Activated CD8-positive, alpha-beta memory T cell treated with anti-CD3 and anti-CD28 coated beads for 4 hours (primary cell): ENCODE measurements around the gene STK35.
A peak's percentile ranks its signal among the peaks of the same experiment; 100 is the strongest.

Source experiments
- DNase-seq, 2 donors: peaks; one replicate each; pipeline ENCODE4 v3.0.0-alpha.2; 2020; ENCODE audit warnings: low read depth in 2 of 2

Gene STK35

DNA sequence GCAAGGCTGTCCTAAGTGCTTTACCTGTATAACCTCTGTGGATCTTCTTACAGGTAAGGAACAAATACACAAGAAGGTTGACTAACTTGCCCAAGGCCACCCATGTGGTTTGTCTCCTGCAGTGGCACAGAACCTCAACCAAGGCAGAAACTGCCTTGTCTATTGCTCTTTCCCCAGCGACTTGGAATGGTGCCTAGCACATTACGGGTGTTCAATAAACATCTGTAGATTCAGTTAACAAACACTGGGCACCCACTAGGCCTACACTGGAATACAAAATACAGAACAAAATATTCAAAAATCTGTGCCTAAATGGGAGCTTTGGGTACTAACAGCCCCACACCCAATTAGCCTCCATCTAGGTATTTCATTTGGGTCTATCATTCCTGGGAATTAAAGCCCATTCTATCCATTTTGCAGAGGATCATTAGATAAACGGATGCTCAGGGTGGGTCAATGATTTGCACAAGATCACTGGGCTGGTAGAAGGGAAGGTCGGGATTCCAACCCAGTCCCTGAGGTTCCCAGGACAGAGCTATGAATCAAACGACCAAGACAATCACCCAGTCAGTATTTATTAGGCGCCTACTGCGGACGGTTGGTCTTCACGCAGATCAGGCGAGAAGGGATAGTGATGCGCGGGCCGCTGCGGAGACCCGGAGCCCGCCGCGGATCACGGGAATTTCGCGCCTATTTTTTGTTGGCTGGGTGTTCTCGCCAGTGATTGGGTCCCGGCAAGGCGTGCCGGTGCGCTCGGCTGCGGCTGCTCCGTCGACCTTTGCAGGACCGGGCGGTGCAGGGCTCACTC lies at the start of gene STK35:
TSS of gene STK35 (plus strand) at position 771 of the 808 bp plus-strand sequence. CDS start 55 bp downstream, outside the sequence.
- DNase-seq: peak; percentile 34 to 35

DNA sequence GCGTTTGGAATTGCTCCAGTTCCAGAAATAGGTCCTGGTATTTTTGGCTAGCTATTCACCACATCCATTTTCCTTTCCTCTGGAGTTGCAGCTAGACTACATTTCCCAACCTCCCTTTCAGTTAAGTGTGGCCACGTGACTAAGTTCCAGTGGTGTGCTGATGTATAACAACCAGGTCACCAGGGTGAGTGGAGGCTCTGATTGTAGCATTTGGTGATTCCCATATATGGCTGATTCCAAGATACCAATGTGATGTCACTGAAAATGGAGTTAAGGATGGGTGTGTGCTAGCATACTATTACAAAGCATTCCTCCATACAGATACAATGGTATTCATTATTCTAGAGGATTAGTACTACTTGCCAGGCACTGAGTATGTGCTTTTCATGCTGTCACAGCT lies 49.7 kb upstream of the STK35 start:
- DNase-seq: no peak

DNA sequence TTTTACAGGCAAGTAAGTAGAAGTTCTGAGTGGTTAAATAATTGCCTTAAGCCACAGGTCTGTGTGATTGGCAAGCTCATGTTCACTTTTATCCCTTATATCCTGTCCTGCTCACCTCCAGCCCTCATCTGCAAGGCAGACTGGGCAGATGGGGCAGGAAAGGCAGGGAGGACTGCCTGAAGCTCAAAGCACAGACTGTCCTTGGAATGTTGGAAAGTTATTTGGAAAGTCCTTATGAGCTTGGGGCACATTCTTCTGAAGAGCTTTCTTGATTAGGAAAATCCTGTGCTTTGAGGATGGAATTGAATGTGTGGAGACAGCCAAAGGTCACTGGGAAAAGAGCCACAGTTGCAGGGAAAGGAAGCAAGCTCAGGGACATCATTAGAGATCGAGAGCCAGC lies 48.9 kb upstream of the STK35 start:
- DNase-seq: no peak

DNA sequence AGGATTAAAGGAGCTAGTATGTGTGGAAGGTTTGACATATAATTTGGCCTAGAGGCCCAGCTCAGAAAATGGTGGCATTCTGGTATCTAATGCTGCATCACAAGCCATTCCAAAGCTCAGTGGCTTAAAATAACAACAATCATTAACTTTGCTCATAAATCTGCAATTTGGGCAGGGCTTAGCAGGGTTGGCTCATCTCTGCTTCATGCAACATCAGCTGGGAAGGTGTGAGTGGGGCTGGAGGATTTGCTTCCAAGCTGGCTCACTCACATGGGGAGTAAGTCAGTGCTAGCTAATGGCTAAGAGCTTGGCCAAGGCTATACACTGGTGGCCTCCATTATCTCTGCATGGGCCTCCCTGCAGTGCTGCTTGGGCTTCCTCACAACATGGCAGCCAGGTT lies 48.0 kb upstream of the STK35 start:
- DNase-seq: no peak

DNA sequence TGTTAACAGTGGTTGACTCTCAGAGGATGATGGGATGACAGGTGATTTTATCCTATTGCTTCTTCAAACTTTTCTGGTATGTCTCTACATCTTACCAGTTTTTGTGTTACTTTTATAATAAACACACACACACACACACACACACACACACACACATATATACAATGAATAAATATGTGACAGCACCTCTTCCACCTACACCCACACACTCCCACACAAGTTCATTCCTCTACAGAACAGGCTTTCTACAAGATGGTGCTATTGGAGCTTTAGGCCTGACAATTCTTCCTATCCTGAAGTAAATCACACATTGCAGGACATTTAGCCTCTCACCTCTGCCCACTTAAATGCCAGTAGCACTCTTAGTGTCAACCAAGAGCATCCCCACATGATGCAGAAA lies 46.7 kb upstream of the STK35 start:
- DNase-seq: no peak

DNA sequence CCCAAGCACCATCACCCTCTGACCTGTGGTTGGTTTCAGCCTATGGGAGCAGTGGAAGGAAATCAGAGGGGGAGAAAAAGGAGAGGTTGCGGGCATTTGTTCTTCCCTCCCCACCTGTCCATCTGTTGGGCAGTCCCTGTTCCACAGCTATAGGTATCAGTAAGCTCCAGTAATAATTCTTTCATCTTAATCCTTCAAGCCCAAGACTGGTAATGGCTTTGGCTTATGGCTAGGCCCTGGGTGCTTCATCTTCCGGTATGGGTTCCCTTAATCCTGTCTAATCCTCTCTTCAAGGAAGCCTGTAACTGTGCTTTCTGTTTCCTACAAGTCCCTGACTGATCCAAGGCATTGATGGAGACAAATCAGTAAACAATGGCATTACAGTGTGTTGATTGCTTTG lies 42.2 kb upstream of the STK35 start:
- no peak for DNase-seq

DNA sequence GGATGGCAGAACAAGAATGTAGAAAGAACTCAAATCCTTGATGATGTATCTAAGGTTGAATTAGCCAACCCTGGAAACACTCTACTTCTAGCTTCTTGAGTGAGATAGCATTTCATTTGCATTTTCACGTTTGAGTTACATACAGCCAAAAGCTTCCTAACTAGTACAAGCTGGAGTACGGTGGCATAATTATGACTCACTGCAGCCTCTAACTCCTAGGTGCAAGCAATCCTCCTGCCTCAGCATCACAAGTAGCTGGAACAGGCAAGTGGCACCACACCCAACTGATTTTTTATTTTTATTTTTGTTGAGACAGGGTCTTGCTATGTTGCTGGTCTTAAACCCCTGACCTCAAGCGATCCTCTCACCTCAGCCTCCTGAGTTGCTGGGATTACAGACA lies 36.5 kb upstream of the STK35 start:
- no peak for DNase-seq

DNA sequence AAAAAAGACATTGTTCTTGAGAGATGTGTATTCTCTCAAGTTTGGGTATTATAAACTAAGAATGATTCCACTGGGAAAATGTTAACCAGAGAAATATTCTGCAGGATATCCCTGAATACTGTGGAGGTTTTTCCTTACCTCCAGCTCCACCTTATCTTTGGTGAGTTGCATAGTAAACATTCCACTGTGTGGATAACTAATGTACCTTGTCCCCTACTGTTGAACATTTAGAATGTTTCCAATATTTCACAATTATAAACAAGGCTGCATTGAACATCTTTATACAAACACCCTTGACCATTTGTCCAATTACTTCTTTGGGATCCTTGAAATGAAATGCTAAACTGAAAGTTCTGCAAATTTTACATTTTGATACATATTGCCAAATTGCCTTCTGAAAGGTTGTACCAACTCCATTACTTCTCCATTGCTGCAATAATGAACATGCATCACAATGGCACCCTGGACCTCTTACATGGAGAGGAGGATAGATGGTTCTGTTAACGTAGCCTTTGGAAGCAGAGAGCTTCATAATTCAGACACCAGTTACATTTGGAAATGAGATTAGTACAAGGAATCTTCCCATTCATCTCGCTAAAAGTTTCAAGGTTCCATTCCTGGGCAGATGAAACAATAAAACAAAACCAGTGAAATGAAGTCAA lies 35.0 kb upstream of the STK35 start:
- DNase-seq: no peak

DNA sequence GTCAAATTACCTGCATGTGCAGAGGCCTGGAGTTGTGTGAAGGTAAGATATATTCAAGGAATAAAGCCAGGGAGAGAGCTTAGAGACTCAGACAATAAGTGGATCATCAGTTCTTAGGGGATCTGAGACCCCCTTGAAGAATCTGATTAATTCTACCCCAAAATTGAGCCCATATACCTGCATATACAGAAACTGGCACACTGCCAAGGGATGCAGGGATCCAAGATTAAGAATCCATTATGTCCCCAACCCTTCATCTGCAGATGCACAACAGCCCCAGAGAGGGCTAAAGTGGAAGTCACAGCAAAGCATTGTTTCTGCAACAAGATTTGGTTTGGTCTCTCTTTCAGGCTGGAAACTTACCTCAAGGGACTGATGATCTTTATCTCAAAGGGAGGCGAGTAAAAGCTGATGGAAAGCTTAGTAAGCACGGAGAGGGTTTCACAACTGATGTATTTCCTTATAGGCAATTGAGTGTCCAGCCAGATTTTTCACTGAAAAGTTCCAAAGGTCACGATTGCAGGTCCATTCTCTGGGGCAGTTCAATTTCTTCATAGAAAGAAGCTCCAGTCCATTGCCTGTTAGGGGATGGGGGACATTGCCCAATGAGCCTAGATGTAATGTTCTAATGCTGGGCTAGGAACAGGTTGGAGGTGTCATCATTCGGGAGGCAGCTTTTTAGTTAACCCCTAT lies 20.9 kb upstream of the STK35 start:
- DNase-seq: no peak

DNA sequence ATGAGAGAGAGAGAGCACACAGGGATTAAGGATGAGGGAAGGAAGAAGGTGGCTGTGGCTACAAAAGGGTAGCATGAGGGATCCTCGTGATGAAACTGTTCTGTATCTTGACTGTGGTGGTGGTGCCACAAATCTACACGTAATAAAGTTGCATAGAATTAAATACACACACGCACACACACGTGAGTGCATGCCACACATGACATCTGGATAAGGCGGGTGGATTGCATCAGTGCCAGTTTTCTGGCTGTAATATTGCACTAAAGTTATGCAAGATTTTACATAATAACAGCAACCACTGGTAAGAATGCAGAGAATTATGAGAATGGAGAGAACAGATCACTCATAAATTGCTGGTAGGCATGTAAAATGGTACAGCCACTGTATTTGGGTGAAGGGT lies 16.9 kb upstream of the STK35 start:
- DNase-seq: no peak

DNA sequence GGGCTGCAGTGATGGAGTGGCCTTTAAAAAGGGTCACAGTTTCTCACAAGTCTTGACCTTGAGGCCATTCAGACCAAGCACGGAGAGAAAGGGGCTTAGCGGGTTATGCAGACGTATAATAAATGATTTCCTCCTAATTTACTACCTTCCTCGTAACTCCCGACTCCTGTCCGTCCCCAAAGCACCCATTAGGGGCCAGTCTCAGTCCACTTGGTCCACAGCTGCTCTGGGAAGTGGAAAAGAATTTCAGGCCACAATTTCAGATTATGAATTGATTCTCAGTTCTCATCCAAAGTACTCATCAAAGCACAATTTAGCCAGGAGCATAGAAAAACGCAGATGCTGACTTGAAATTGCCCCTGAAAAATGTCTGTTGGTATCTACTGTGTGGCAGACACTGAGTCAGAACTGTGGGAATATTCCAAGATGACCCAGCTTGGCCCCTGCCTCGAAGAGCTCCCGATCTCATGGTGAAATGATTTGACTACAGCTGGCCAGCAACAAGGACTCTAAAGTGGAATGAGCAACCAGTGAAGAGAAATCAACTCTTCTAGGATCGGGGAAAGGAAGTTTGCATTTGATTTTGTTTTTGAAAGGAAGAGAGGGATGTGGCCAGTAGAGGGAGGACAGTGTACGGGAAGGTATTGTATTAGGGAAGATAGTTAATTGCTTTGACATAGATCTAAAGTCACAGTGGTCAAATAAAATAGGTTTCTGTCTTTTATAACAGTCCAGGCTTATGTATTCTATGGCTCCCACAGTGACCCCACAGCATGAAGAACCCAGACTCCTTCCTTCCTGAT lies 15.2 kb upstream of the STK35 start:
- DNase-seq: no peak

DNA sequence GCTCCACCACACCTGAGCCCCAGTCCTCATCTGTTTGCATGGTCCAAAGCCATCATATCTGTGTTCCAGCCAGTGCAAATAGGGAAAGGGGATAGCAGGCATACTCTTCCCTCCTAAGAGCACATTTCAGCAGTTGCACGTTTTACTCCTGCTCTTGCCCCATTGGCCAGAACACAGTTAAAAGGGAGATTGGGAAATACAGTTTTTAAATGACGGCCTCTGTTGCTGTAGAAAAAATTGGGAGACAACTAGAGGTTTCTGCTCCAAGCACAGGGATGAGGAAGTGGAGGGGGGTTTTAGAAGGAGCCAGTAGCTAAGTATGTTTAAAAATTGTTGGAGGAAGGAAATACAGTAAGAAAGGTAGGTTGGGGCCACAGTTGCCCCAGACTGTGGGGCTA lies 14.6 kb upstream of the STK35 start:
- no peak for DNase-seq

DNA sequence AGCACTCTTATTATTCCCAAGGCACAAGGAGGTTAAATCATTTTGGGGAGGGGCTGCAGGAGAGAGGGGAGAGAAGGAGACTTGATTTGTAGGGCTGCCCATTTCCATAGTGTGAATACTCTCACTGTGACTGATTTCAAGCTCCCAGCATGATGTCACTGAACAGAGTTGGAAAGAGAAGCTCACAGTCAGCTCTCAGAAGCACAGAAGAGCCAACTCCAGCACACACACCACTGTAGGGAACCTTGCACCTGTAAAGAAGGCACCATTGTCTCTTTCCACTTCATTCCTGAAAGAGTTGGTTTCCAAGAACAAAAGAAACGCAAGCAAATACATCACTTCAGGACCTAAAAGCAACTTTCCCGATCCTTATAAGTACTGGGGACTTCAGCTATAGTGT lies 12.7 kb upstream of the STK35 start:
- DNase-seq: no peak

DNA sequence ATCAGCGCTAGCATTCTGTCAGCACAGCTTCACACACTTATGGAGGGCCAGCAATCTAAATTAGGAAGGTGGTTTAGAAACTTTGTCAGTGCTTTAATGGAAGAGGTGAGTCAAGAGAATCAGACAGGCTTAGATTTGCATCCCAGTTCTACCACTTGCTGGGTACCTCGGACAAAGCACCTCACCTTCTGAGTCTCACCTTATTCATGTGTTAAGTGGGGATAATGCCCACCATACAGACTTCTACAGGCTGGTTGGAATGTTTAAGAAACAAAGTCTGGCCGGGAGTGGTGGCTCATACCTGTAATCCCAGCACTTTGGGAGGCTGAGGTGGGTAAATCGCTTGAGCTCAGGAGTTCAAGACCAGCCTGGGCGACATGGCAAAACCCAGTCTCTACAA lies 12.2 kb upstream of the STK35 start:
- no peak for DNase-seq

DNA sequence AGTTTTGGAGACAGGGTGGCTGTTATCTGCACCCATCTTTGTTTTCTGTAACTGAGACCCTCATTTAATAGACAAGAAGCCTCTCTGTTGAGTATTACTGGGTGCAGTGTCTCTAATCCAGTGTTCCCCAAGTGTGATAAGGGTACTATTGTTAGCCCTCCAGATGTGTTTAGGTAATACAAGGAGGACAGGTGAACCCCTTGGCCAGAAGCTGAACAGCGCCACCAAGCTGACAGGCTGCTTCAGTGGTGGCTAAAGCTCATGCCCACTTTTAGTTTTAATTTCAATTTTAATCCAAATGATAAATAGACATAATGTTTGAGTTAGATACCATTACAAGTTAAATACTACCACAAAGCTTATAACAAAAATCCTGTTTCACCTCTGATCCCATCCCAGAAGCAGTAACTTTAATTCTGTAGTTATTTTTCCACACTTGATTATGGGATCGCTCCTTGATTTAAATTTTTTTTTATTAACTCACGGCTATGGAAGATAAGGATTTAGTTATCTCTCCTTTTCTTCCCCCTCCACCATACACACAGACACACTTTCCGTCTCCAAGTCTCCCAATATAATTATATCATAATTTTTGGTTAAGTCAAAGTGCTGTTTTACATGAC lies 8.4 kb upstream of the STK35 start:
- no peak for DNase-seq

DNA sequence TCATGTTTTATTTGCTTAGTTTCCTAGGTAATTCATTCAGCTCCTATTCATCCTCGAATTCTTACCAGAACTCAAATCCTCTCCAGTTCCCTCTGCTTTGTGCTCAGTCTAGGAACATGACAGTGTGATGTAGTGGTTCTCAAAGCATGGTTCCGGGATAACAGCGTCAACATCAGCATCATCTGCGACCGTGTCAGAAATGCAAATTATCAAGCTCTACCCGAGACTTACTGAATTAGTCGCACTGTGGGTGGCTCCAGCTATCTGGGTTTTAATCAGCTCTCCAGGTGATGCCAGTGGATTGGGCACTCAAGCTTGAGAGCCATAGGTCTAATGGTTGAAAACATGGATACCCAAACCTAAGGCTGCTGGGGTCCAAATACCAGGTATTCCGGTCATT lies 7.7 kb upstream of the STK35 start:
- no peak for DNase-seq

DNA sequence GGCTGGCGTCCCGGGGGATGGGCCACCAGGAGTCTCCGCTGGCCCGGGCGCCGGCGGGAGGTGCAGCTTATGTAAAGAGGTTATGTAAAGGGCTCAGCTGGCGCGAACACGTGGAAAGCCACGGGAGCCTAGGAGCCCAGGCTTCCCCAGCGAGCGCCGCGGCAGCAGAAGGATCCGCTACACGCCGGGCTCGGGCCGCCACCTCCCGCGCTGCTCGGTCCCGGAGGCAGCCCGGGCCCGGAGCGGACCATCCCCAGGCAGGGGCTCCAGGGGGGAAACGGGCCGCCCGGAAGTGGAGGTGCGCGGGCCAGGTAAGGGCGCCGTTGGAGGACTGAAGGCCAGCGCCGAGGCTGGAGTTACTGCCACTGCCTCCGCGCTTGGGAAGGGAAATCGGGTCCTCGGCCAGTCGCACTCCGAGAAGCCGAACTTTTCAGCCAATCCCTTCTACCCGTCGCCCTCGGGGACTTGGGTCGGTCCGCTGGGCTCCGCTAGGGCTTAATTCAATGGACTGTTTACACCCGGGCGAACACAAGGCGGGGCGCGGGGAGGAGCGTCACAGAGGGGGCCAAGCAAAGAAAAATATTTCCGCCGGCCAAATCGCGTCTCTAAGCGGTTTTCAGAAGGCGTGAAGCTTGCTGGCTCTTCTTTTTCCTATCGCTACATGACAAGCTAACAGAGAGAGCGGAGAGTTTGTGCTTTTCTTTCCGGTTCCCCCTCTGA lies 398 bp downstream of the STK35 start:
- peak; percentile 73 to 80 for DNase-seq

DNA sequence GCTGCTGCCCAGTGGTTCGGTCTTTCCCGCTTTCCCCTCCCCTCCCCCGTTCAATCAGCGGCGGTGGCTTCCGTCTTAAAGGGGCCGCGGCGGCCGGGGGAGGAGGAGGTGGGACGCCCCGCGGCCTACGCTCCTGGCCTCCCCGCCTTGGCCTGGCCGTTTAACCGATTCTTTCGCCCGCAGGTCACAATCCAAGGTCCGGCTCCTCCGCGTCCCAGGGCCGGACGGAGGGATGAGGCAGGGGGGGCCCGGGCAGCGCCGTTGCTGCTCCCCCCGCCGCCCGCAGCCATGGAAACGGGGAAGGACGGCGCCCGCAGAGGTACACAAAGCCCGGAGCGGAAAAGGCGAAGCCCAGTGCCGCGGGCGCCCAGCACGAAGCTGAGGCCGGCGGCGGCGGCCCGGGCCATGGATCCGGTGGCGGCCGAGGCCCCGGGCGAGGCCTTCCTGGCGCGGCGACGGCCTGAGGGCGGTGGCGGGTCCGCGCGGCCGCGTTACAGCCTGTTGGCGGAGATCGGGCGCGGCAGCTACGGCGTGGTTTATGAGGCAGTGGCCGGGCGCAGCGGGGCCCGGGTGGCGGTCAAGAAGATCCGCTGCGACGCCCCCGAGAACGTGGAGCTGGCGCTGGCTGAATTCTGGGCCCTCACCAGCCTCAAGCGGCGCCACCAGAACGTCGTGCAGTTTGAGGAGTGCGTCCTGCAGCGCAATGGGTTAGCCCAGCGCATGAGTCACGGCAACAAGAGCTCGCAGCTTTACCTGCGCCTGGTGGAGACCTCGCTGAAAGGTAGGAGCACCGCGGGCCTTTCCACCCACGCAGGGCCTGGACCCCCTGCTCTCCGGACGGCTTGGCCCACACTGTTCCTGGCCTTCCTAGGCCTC lies 1.2 kb downstream of the STK35 start:
- peak; percentile 68 to 70 for DNase-seq

DNA sequence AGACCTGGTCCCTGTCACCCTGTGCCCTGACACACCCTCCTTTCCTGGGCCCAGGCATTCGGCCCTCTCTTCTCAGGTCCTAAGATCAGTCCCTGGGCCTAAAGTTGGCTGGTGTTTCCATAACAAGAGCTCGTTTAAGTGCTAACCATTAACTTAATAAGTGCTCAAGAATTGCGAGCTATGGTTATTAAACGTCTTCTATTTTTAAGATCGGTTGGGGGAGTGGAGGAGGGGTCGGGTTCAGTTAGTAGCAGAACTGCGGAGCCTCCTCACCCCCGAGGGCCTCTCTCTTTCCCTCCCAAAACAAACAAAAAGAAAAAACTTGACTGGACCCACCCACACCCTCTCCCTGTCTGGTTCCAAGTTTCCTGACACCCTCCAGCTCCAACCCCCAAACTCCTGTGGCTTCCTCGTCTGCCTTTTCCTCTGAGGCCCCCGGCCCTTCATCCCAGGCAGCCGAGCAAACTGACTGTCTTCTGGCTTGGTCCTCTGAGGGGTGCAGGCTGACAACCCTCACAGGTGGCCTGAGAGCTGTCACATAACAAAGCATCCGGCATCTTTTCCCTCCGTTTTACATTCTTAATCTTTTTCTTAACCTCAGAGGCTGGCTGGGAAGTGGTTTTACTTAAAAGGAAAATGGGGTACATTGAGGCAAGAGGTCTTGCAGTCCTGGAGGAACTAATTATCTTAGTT lies 2.0 kb downstream of the STK35 start:
- no peak for DNase-seq
